ENCODE results near the gene RTL9. TPM values are rescaled to one million over a fixed set of nuclear protein-coding genes. Genes with fewer than 3 reads are reported as not detected.

The RTL9 gene
- total RNA-seq, 1 donor from 2014 or later = not detected

- Mint-ChIP-seq H3K4me3 (no peak overlapping the region), H3K9me3 (no peaks in the 10 kb centered on the region), H3K36me3 (ENCODE audit: low read depth) (no peaks in the 10 kb centered on the region), H3K27ac (no peak overlapping the region), H3K27me3 (no peaks in the 10 kb centered on the region), H3K4me1 (no peaks in the 10 kb centered on the region)
- ChIA-PET CTCF (interaction anchor here (1.0 kb wide), 1 partner anchor 227 kb away, joined by 3 read pairs; no protein-coding TSS in a partner anchor), POLR2A (no interaction called here)
- intact Hi-C loops (cut with micrococcal nuclease) = no loop called here
- ATAC-seq (ENCODE audit: low read depth) (no peak), DNase-seq (no peak)
- TF ChIP-seq CTCF (IDR thresholded peaks at IDR 0.05) = no peak
Observed at GRCh38 chrX:110374559-110374958, 15.9 kb downstream of the RTL9 start.

GRCh38 chrX:110381216-110381615 is 22.6 kb downstream of the RTL9 start:
- intact Hi-C loops (cut with micrococcal nuclease) = no loop called here
- no peaks in the 10 kb centered on the region for H3K27me3 Mint-ChIP-seq
- CTCF ChIA-PET = no interaction called here

GRCh38 chrX:110383414-110383813 is 24.8 kb downstream of the RTL9 start:
- POLR2A ChIA-PET = no interaction called here
- Mint-ChIP-seq H3K9me3 (no peaks in the 10 kb centered on the region), H3K27me3 (no peaks in the 10 kb centered on the region), H3K4me3 (no peak overlapping the region), H3K4me1 (no peaks in the 10 kb centered on the region), H3K27ac (no peak overlapping the region), H3K36me3 (ENCODE audit: low read depth) (no peaks in the 10 kb centered on the region)
- ATAC-seq (ENCODE audit: low read depth) (no peak), DNase-seq (no peak)
- CTCF ChIA-PET = no interaction called here
- TF ChIP-seq CTCF (IDR thresholded peaks at IDR 0.05) = no peak
- intact Hi-C loops (cut with micrococcal nuclease) = no loop called here

More at GRCh38 chrX:110381216-110381615, 22.6 kb downstream of the RTL9 start:
- Mint-ChIP-seq H3K4me3 (no peak overlapping the region), H3K9me3 (no peaks in the 10 kb centered on the region), H3K4me1 (no peaks in the 10 kb centered on the region), H3K36me3 (ENCODE audit: low read depth) (no peaks in the 10 kb centered on the region), H3K27ac (no peak overlapping the region)
- POLR2A ChIA-PET = no interaction called here
- TF ChIP-seq CTCF (IDR thresholded peaks at IDR 0.05) = no peak
- DNase-seq (no peak), ATAC-seq (ENCODE audit: low read depth) (no peak)

GRCh38 chrX:110384490-110384889 is 25.8 kb downstream of the RTL9 start:
- CTCF ChIA-PET = interaction anchor here (0.7 kb wide), 1 partner anchor 227 kb away, joined by 3 read pairs; no protein-coding TSS in a partner anchor
- no peak for TF ChIP-seq CTCF (IDR thresholded peaks at IDR 0.05)
- no peaks in the 10 kb centered on the region for H3K36me3 Mint-ChIP-seq (ENCODE audit: low read depth)
- ATAC-seq (ENCODE audit: low read depth) (no peak), DNase-seq (no peak)
- H3K9me3 Mint-ChIP-seq = no peaks in the 10 kb centered on the region
- intact Hi-C loops (cut with micrococcal nuclease) = no loop called here
- H3K27me3 Mint-ChIP-seq = no peaks in the 10 kb centered on the region
- no peak overlapping the region for H3K27ac Mint-ChIP-seq
- no peak overlapping the region for H3K4me3 Mint-ChIP-seq
- POLR2A ChIA-PET = no interaction called here
- H3K4me1 Mint-ChIP-seq = no peaks in the 10 kb centered on the region

GRCh38 chrX:110389570-110389969 is 30.9 kb downstream of the RTL9 start:
- TF ChIP-seq CTCF (IDR thresholded peaks at IDR 0.05) = no peak
- DNase-seq (no peak), ATAC-seq (ENCODE audit: low read depth) (no peak)
- no peak overlapping the region for H3K4me3 Mint-ChIP-seq
- no peaks in the 10 kb centered on the region for H3K9me3 Mint-ChIP-seq
- CTCF ChIA-PET = interaction anchor here (0.7 kb wide), 1 partner anchor 11 kb away, joined by 3 read pairs; no protein-coding TSS in a partner anchor
- intact Hi-C loops (cut with micrococcal nuclease) = no loop called here
- no peaks in the 10 kb centered on the region for H3K36me3 Mint-ChIP-seq (ENCODE audit: low read depth)
- H3K27me3 Mint-ChIP-seq = no peaks in the 10 kb centered on the region
- no peaks in the 10 kb centered on the region for H3K4me1 Mint-ChIP-seq
- no peak overlapping the region for H3K27ac Mint-ChIP-seq
- POLR2A ChIA-PET = no interaction called here

All from activated B cell treated with CpG ODN at 0.5 μM for 24 hours (primary cell).